ENCODE results near the gene PPP1R9A. TPM values are rescaled to one million over a fixed set of nuclear protein-coding genes. Genes with fewer than 3 reads are reported as not detected.

The PPP1R9A gene
- total RNA-seq, 4 donors from 2014 or later: 0.51 to 2.7 (median 1.4) TPM

GRCh38 chr7:95318501-95319100, 411.2 kb downstream of the PPP1R9A start:
- intact Hi-C loops (cut with DNase I; ENCODE audit: low total_unique reads): no loop called here
- TF ChIP-seq POLR2A (IDR thresholded peaks at IDR 0.05) (no peak), CTCF (IDR thresholded peaks at IDR 0.05) (no peak)

DNA sequence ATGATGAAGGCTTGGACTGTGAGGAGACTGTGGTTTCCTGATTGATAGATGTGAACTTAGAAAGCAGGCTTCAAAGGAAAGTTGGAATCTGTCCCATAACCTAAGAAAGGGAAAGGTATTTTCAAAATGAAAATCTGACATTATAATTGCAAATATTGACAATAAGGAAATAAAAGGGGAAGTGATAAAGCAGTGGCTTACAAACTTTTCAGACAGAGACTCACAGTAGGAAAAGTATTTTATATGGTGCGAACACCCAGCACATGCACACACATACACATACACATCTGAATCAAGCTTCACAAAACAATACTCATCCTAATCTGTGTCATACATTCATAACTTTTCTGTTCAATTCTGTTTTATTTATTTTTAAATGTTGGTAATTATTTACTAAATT, 412.2 kb downstream of the PPP1R9A start:
- TF ChIP-seq CTCF (IDR thresholded peaks at IDR 0.05) (no peak), POLR2A (IDR thresholded peaks at IDR 0.05) (no peak)
- DNase-seq (ENCODE audit: low spot score in 2 of 2): no peak
- intact Hi-C loops (cut with DNase I; ENCODE audit: low total_unique reads): no loop called here
- 89 to 100% methylated on average over 1 of the region's 1 CpG for WGBS, 2 donors
- no peak overlapping the region for H3K4me3 ChIP-seq (ENCODE audit: low read depth, poor library complexity, severe bottlenecking)

More at GRCh38 chr7:95318501-95319100, 411.2 kb downstream of the PPP1R9A start:
- H3K4me3 ChIP-seq (ENCODE audit: low read depth, poor library complexity, severe bottlenecking): no peak overlapping the region
- 81 to 85% methylated on average over 8 of the region's 8 CpGs for WGBS, 2 donors
- DNase-seq (ENCODE audit: low spot score in 2 of 2): no peak

GRCh38 chr7:95320651-95321050, 413.3 kb downstream of the PPP1R9A start:
- no peak for DNase-seq (ENCODE audit: low spot score in 2 of 2)

GRCh38 chr7:95321720-95322119, 414.3 kb downstream of the PPP1R9A start:
- no peak for DNase-seq (ENCODE audit: low spot score in 2 of 2)
- intact Hi-C loops (cut with DNase I; ENCODE audit: low total_unique reads): no loop called here
- 67 to 77% methylated on average over 1 of the region's 1 CpG for WGBS, 2 donors
- no peak overlapping the region for H3K4me3 ChIP-seq (ENCODE audit: low read depth, poor library complexity, severe bottlenecking)
- TF ChIP-seq POLR2A (IDR thresholded peaks at IDR 0.05): no peak
- no peak for TF ChIP-seq CTCF (IDR thresholded peaks at IDR 0.05)

More at GRCh38 chr7:95320651-95321050, 413.3 kb downstream of the PPP1R9A start:
- intact Hi-C loops (cut with DNase I; ENCODE audit: low total_unique reads): no loop called here
- no peak overlapping the region for H3K4me3 ChIP-seq (ENCODE audit: low read depth, poor library complexity, severe bottlenecking)
- WGBS, 2 donors: 100% methylated on average over 1 of the region's 1 CpG
- no peak for TF ChIP-seq CTCF (IDR thresholded peaks at IDR 0.05)
- no peak for TF ChIP-seq POLR2A (IDR thresholded peaks at IDR 0.05)

DNA sequence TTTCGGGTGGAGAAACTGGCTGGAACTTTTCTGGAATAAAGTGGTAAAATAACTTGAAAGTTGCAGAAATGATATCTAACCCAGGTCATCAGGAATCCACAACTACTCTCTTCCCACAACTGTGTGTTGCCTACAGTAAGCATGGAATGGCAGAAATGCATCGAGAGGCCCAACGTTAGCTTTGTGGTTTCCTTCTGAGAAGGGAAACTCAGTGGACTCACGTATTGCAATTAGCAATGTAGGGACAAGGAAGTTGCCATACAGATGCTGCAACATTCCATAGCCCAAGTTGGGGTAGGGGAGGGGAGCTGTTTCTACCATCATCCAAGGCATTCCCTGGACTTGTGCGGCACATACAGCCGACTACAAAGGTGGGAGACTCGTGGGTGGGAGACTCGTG, 415.0 kb downstream of the PPP1R9A start:
- H3K4me3 ChIP-seq (ENCODE audit: low read depth, poor library complexity, severe bottlenecking): no peak overlapping the region
- 79 to 81% methylated on average over 8 of the region's 8 CpGs for WGBS, 2 donors
- no peak for DNase-seq (ENCODE audit: low spot score in 2 of 2)
- intact Hi-C loops (cut with DNase I; ENCODE audit: low total_unique reads): no loop called here
- no peak for TF ChIP-seq POLR2A (IDR thresholded peaks at IDR 0.05)
- no peak for TF ChIP-seq CTCF (IDR thresholded peaks at IDR 0.05)

DNA sequence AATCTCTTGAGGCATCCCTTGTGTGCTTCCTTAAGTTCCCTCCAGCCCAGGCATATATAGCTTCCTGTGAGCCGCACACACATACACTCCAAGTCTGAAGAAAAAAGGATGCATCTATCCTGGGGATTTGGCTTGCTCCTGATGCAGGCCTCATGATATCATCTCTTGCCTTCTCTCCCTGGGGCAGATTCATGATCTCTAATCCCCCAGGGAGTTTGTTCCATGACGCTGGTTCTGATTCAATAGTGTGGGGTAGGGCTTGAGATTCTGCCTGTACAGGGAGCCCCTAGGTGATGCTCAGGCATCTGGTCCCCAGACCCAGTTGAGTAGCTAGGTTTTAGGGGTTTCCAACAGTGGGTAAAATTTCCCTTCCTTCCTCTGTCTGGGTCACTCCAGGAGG, 415.5 kb downstream of the PPP1R9A start:
- no peak for DNase-seq (ENCODE audit: low spot score in 2 of 2)
- TF ChIP-seq POLR2A (IDR thresholded peaks at IDR 0.05) (no peak), CTCF (IDR thresholded peaks at IDR 0.05) (no peak)
- intact Hi-C loops (cut with DNase I; ENCODE audit: low total_unique reads): no loop called here
- WGBS, 2 donors: 44 to 59% methylated on average over 2 of the region's 2 CpGs
- H3K4me3 ChIP-seq (ENCODE audit: low read depth, poor library complexity, severe bottlenecking): no peak overlapping the region
